VCaP (cell line): ENCODE results near the gene TRMT5.

Experiments used
- H3K27ac ChIP-seq: fragments of 450-650 bp; 2 replicates; pipeline ENCODE4 v1.5.1; 2017
- CTCF ChIP-seq: fragments of 450-650 bp; conservative IDR thresholded peaks from 2 replicates; pipeline ENCODE4 v1.5.1; 2017; ENCODE audit warnings: mild to moderate bottlenecking, moderate library complexity

TRMT5 gene

GRCh38 chr14:60973070-60973469 lies 7.8 kb downstream of the TRMT5 start:
- H3K27ac ChIP-seq = no peak overlapping the region
- no peak for TF ChIP-seq CTCF

GRCh38 chr14:60972295-60972694 lies 8.6 kb downstream of the TRMT5 start:
- TF ChIP-seq CTCF = no peak
- no peak overlapping the region for H3K27ac ChIP-seq

- no peak for TF ChIP-seq CTCF
- no peak overlapping the region for H3K27ac ChIP-seq
These were observed 9.6 kb downstream of the TRMT5 start for GRCh38 chr14:60971271-60971670.

GRCh38 chr14:60970146-60970545 lies 10.7 kb downstream of the TRMT5 start:
- no peak for TF ChIP-seq CTCF
- H3K27ac ChIP-seq = no peak overlapping the region

- no peak for TF ChIP-seq CTCF
- H3K27ac ChIP-seq = no peak overlapping the region
These were observed 12.2 kb downstream of the TRMT5 start for GRCh38 chr14:60968671-60969070.

- TF ChIP-seq CTCF = no peak
- H3K27ac ChIP-seq = no peak overlapping the region
These were observed 12.8 kb downstream of the TRMT5 start for GRCh38 chr14:60968099-60968498.

- no peak overlapping the region for H3K27ac ChIP-seq
These were observed 15.5 kb downstream of the TRMT5 start for GRCh38 chr14:60965402-60965801.

More at GRCh38 chr14:60965402-60965801, 15.5 kb downstream of the TRMT5 start:
- TF ChIP-seq CTCF = no peak
